HG03108 (cell line): Measurements from ENCODE around the gene IKZF2.
A peak's percentile ranks its signal among the peaks of the same experiment; 100 is the strongest.
"Not testable (repeated sequence)": the region's sequence is repeated elsewhere in the genome, so short reads cannot be mapped to it uniquely, and the experiment has no call there.

Experiments used
- ATAC-seq: cut with Tn5 transposase; IDR thresholded peaks from one replicate; pipeline ENCODE4 v1.9.1; 2021; ENCODE audit warnings: moderate library complexity; ENCODE audit not compliant: unreplicated experiment

Gene IKZF2

DNA sequence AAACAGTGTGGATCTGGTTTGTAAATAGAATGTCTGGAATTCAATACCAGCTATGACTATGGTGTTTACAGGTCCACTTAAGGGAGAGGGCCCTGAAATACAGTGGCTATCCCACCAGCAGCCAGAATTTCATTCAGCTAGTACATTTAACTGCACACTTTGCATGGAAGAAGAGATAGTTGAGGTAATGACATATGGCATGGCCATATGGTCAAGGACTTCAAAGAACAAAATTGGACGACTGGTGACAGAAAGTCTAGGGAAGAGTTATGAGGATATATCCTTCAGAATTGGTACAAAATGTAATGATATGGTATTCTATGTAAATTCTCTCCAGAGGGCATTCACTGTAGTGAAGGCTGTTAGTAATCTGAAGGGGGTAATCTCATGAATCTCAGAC is 105.0 kb downstream of the IKZF2 start:
- ATAC-seq, result no peak

DNA sequence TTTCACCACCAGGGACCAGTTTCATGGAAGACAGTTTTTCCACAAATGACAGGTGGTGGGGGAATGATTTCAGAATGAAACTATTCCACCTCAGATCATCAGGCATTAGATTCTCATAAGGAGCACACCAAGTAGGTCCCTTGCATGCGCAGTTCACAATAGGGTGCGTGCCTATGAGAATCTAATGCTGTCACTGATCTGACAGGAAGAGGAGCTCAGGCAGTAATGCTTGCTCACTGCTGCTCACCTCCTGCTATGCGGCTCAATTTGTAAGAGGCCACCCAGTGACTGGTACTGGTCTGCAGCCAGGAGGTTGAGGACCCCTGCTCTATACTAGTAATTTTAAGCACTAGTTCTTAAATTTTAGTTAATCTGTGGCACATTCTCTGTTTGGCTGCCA is 107.8 kb downstream of the IKZF2 start:
- ATAC-seq, result no peak

- ATAC-seq, result no peak
Measured at GRCh38 chr2:213042262-213042661, 109.2 kb downstream of the IKZF2 start.

GRCh38 chr2:213036836-213037235 is 114.6 kb downstream of the IKZF2 start:
- no peak for ATAC-seq

DNA sequence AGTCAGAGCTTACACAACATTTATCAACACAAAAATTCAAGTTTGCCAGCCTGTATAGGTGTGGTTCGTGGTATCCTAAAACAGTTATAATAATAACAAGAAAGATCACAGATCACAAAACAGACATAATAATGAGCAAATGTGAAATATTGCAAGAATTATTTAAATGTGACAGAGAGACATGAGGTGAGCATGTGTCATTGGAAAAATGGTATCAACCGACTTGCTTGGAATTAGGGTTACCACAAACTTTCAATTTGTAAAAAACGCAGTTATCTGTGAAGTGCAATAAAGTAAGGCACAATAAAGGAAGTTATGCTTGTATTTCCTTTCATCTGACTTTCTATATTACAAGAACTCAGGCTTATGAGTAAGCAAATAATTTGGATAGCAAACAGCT is 116.8 kb downstream of the IKZF2 start:
- ATAC-seq, result no peak

DNA sequence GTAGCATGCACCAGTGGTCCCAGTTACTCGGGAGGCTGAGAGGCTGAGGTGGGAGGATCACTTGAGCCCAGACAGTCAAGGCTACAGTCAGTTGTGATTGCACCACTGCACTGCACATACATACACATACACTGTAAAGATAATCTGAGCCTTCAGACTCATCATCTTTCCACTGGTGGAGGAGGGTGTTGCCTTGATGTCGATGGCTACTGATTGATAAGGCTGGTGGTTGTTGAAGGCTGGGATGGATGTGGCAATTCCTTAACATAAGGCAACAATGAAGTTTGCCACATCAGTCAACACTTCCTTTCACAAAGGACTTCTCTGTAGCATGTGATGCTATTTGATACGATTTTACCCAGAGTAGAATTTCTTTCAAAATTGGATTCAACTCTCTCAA is 118.8 kb downstream of the IKZF2 start:
- no peak for ATAC-seq

DNA sequence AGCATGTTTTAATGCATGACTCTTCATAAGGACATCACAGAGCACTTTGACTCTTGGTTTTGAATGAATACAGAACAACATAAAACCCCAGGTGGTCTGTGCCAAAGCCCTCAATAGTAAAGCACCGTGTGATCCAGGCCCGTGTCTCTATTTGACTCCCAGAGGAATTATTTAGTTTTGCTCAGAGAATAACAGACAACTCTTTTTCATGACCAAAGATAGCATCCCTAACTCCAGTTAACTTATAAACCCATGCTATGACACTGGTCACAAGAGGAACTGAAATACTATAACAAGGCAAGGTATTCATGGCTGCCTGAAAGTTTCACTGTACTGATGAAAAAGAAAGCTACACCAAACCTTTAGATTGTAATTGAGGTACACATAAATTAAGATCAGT is 128.4 kb downstream of the IKZF2 start:
- ATAC-seq, result peak; percentile 72

DNA sequence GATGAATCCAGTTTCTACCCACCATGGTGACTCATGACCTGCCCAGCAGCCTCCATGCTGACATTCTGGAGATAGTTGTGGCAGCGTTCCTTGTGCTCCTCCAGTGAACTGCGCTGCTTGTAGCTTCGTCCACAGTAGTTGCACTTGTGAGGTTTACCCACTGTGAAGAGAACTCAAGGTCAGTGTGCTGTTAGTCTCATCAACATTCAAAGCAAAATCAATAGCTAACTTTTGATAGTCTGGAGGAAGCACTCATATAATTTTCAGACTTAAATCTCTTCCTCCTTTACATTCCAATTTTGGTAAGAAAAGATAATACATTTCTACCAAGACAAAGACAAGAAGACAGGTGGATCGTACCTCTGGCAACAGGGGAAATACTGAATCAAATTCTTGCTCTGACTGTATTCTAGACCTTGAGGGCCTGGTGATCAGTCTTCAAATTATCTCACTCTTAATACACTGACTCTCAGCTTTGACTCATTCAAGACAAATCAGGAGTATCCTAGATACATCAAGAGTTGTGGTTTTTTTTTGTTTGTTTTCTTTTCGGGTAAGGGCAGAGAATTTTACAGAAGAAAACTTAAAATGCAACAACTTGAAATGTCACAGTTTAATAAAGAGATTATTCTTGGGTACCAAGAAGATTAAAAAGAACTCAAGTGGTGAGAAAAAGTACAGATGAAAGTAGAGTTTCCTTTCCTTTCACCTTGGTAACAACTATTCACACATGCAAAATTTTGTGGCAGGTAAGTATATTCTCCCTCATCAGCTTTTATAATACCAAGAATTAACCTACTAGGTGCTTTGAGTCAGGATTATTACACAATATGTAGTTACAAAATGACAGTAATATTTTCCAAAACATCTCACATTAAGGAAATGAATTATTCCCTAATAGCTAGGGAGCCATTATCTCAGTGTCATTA is 129.2 kb downstream of the IKZF2 start:
- ATAC-seq, result peak; percentile 65

GRCh38 chr2:213020913-213021312 is 130.5 kb downstream of the IKZF2 start:
- not testable (repeated sequence) for ATAC-seq

DNA sequence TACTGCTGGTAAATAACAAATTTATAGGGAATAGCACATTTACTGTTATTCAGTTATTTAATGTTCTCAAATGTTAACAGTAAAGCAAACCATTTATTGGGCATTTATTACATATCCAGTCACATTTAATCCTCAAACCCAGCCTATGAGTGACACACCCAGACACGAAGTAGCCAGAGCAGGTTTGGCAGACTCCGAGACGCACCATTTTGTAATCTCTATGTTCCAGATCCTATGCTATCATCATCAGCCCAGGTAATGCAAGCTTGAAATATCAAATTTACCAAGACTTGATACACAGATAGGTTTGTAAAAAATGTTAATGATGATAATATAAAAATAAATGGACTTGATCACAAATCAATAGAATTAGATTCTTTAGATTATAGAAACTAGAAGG is 131.1 kb downstream of the IKZF2 start:
- ATAC-seq, result no peak

GRCh38 chr2:213019368-213019767 is 132.0 kb downstream of the IKZF2 start:
- no peak for ATAC-seq

DNA sequence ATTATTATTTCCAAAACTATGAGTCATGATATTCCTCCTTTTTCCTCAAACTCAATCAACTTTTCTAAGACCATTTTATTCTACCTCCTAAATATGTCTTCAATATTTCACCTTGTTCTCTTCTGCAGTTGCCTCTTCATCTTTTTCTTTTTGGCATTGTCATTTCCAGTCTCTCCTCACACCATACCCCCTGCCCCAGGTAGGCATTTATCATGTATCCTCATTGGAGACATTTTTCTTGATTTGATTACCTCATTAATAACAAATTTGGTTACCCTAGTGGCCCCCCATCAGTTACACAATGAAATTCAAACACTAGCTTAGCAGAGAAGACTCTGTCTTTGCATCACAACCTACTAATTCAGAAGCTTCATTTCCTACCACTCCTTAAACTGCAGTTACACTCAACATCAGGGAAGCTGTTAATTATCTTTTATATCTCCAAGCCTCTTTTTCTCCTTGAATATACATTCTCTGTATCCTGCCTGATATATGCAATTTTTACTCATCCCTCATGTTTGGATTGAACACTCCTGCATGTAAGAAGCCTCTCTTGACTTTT is 133.0 kb downstream of the IKZF2 start:
- no peak for ATAC-seq

DNA sequence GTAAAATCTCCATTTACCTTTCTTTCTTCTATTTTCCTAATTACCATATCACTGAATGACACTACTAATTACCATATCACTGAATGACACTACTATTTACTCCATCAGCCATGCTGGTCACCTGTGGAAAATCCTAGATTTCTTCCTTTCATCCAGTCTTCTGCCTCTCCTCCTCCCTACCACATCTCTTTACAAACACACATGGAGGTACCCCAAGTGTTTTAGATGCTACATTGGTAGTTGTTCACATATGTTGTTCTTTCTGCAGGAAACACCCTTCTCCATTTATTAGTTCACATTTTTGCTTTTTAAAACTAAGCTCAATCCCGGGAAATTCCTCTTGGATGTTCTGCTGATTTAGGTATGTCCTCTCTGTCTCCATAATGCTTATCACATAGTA is 134.0 kb downstream of the IKZF2 start:
- ATAC-seq, result no peak

DNA sequence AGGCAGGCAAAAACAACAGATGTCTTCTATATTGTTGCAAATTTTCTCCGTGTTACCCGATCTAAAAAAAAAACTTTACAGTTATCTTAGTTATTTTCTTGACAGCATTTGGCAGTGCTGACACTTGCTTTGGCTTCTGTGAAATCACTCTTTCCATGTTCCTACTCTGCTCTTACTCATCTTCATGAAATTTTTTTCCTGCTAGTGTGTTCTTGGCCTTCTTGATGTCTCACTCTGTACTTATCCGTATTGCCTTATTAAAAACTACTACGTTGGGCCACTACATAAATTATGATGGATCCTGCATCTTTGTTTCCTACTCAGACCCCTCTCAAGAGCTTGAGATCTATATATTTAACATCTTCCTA is 134.4 kb downstream of the IKZF2 start:
- no peak for ATAC-seq

DNA sequence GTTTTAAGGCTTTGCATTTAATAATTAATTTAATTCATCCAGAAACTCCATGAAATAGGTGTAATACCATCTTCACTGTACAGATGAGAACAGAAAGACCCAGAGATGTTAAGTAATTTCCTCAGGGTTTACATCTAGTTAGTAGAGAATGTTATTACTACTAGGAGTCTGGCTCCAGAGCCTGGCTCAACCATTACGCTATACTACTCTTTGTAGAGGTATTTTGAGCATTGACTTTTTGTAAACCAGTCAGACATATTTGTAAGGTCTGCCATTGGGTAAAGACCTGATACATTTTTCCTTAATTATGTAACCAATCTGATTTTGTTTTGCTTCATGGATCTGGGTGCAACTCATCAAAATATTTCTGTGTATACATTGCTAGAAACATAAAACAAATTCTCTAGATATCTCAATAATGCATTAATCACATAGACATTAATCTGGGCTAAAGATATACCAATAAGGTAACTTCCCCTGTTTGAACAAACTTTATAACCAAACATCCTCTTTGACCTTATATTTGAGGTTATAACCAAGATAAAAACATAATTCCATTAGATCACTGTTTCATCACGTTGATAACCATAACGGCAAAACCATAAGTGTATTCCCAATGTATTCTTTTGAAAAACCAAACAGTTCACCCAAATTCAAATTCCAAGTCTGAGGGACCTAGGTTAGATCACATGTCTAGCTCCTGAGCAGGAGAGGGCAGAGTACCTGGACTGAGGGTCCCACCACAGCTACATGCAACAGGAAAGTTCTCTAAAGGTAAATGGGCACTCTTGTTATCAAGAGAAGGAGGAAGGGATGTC is 135.0 kb downstream of the IKZF2 start:
- peak; percentile 30 for ATAC-seq

- peak; percentile 83 for ATAC-seq
Measured at GRCh38 chr2:213015387-213016165, 135.8 kb downstream of the IKZF2 start.

- no peak for ATAC-seq
Measured at GRCh38 chr2:213013979-213014378, 137.4 kb downstream of the IKZF2 start.

DNA sequence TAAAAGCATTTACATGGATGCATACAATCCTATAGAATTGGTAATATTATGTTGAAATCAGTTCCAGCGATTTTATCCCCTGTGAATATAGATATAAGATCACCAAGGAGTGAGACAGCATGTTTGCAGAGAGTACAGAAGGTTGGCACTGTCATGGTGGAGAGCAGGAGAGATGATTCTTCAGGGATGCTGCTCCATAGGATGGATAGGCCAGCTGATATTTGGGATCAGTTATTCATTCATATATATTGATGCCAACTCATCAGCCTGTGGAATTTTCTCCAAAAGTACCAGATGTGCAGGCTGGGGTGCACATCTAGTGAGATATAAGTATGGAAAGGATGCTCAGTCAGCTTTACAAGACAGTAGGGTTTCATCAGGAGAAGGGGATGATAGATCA is 139.9 kb downstream of the IKZF2 start:
- no peak for ATAC-seq

DNA sequence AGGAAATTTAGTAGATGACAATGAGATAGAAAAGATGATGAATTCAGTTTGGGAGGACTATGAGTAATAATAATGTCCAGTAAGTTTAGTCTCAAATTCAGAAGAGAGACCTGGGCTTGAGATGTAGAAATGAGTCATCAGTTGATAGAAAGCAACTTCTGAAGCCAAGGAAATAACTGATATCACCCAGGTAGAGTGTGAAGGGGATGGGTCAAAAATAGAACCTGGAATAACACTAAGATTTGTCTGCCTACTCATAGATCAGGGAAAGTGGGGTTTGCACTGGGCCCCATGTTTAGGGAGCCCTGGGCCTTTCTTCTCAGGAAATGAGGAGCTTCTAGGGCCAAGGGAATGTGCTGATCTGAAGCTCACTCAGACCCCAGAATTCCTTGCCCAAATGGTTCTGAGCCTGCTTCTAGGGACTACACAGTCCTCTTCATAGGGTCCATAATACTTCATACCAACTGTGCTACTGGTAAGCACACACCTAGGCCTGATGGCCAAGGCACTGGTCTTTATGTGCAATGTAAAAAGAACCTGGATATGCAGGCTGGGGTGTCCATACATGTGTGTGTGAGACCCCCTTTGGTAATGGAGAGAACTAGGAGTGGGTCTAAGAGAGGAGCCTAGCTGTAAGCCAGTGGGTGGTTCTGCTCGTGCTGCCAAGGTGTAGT is 141.2 kb downstream of the IKZF2 start:
- ATAC-seq, result no peak

GRCh38 chr2:213007290-213007838 is 144.0 kb downstream of the IKZF2 start:
- no peak for ATAC-seq
